Testis (tissue), 3 donors: ENCODE measurements around the gene ALS2CL. TPM values are rescaled to one million over a fixed set of nuclear protein-coding genes. Genes with fewer than 3 reads are reported as not detected.

Experiments used
- DNase-seq: peaks from one replicate; pipeline ENCODE4 v3.0.0-alpha.2; 2019
- H3K27ac ChIP-seq, 2 donors: fragments of 200-600 bp; sonication (generic); one replicate each; pipeline ENCODE4 v1.5.1; 2019
- H3K27me3 ChIP-seq: fragments of 200-600 bp; sonication (generic); one replicate; pipeline ENCODE4 v1.5.1; 2019
- H3K36me3 ChIP-seq: fragments of 200-600 bp; sonication (generic); one replicate; pipeline ENCODE4 v1.5.1; 2017; ENCODE audit warnings: low read depth; ENCODE audit errors: missing control alignments
- H3K4me1 ChIP-seq: fragments of 200-600 bp; sonication (generic); one replicate; pipeline ENCODE4 v1.5.1; 2019
- H3K4me3 ChIP-seq, 2 donors: fragments of 200-600 bp; sonication (generic); one replicate each; pipeline ENCODE4 v1.5.1; 2017 to 2019
- H3K9me3 ChIP-seq: fragments of 200-600 bp; sonication (generic); one replicate; pipeline ENCODE4 v1.5.1; 2017
- POLR2A ChIP-seq: fragments of 450-650 bp; IDR thresholded peaks from one replicate; pipeline ENCODE4 v1.6.1; 2017; ENCODE audit warnings: antibody characterized with exemption, mild to moderate bottlenecking, moderate library complexity
- WGBS, 2 donors: methylation state at CpG; one replicate each; pipeline ENCODE4 v1.1.5; 2018; 5-methylcytosine and 5-hydroxymethylcytosine counted together
- intact Hi-C: fragments of 100-400 bp; cut with DNase I; formaldehyde crosslinking; loops from one replicate; pipeline ENCODE4 v1.15.1; 2023; ENCODE audit warnings: low total_unique reads
- polyA plus RNA-seq: library from polyadenylated mRNA; stranded (reverse); fragments of 350-450 nt; fragmentation: Illumina TruSeq; extraction: RNeasy Lipid Tissue Mini Kit (QIAGEN cat#74804); gene quantifications from one replicate; pipeline ENCODE4 v1.2.3, GENCODE V29; 2014; ENCODE audit warnings: low read depth, low replicate concordance; ENCODE audit not compliant: insufficient read depth
- total RNA-seq, 2 donors: library from RNA; depleted of rRNA; stranded (reverse); fragments of >200 nt; gene quantifications; one replicate each; pipeline ENCODE4 v1.2.3, GENCODE V29; 2016
- TF ChIP-seq, protein P1 (sequence below), 3 experiments: fragments of 450-650 bp in 2 of 3; fragments of 200-600 bp in 1 of 3; sonication (generic) in 1 of 3; IDR thresholded peaks; one replicate each; pipeline ENCODE4 v1.5.1; 2016 to 2019; ENCODE audit warnings: antibody characterized with exemption in 3 of 3, mild to moderate bottlenecking in 2 of 3, moderate library complexity in 1 of 3

The ALS2CL gene
- total and polyA plus RNA-seq, 3 donors from 2014 or later = 4.4 to 11.2 (median 5.4) TPM

- DNase-seq = no peak
- Histone ChIP-seq H3K9me3 (no peaks in the 10 kb centered on the region), H3K27ac (no peak overlapping the region), H3K36me3 (no peaks in the 10 kb centered on the region), H3K4me1 (no peaks in the 10 kb centered on the region), H3K27me3 (no peaks in the 10 kb centered on the region), H3K4me3 (no peak overlapping the region)
- 86 to 93% methylated on average over 9 to 11 of the region's 11 CpGs for WGBS, 2 donors
- intact Hi-C loops = no loop called here
- TF ChIP-seq, protein P1, sequence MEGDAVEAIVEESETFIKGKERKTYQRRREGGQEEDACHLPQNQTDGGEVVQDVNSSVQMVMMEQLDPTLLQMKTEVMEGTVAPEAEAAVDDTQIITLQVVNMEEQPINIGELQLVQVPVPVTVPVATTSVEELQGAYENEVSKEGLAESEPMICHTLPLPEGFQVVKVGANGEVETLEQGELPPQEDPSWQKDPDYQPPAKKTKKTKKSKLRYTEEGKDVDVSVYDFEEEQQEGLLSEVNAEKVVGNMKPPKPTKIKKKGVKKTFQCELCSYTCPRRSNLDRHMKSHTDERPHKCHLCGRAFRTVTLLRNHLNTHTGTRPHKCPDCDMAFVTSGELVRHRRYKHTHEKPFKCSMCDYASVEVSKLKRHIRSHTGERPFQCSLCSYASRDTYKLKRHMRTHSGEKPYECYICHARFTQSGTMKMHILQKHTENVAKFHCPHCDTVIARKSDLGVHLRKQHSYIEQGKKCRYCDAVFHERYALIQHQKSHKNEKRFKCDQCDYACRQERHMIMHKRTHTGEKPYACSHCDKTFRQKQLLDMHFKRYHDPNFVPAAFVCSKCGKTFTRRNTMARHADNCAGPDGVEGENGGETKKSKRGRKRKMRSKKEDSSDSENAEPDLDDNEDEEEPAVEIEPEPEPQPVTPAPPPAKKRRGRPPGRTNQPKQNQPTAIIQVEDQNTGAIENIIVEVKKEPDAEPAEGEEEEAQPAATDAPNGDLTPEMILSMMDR (IDR thresholded peaks at IDR 0.05) = no peak
- no peak for TF ChIP-seq POLR2A
Measured at GRCh38 chr3:46708401-46709156, 15.1 kb upstream of the ALS2CL start.

DNA sequence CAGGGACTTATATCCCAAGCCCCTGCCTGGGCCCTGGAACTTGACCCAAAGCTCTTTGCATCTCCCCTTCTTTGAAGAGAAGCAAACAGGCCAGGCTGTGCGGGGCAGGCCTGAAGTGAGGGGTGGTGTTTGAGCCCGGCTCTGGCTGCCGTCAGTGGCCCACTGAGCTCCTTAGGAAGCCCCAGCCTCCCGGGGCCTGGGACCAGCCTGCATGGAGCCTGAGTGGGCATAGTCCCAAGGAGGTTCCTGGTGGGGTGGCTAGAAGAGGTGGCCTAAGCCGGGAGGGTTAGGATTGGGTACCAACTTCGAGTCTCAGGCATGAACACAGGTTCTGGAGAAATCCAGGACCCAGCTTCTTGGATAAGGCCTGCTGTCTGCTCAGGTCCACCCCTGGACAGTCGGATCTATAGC, 14.1 kb upstream of the ALS2CL start:
- no peaks in the 10 kb centered on the region for H3K4me1 ChIP-seq
- H3K27me3 ChIP-seq = no peaks in the 10 kb centered on the region
- H3K27ac ChIP-seq = no peak overlapping the region
- no peak for DNase-seq
- intact Hi-C loops = no loop called here
- TF ChIP-seq, protein P1 (IDR thresholded peaks at IDR 0.05) = no peak
- no peak for TF ChIP-seq POLR2A
- whole genome bisulfite sequencing, 2 donors = 93 to 97% methylated on average over 7 of the region's 7 CpGs
- H3K4me3 ChIP-seq = no peak overlapping the region
- no peaks in the 10 kb centered on the region for H3K36me3 ChIP-seq
- no peaks in the 10 kb centered on the region for H3K9me3 ChIP-seq

DNA sequence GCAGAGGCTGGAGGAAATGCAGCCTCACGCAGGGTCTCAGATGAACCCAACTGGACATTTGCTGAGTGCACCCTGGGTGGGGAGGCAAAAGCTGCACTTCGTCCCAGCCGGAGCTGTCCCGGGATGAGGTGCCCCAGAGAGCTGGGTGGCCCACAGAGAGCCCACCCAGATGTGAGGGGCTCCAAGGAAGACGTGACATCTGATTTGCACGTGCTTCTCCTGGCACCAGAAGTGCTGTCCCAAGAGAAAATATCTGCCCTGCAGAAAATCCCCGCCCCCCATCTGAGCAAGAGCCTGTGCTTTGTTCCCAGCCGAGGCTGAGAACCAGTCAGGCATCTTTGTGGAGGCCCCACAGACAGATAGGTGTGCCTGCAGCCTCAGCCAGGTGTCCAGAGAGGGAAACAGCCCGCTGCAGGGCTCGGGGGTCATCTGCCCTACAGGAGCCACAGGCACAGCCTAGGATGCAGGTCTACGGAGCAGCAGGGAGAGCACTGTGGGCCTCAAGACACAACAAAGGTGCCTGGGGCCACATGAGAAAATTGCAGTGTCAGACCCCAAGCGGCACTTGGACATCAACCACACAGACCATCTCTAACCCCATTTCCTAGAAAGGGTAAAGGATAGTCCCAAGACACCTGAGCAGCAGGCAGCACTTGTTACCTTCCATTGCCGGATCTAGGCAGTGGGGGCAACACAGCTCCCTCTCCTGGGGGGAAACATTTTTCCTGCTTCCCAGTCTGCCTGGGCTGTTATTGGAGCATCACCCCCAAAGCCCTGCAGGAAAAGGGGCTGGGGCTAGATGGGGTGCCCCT, 13.5 kb upstream of the ALS2CL start:
- no peaks in the 10 kb centered on the region for H3K4me1 ChIP-seq
- no peaks in the 10 kb centered on the region for H3K9me3 ChIP-seq
- intact Hi-C loops = no loop called here
- H3K4me3 ChIP-seq = no peak overlapping the region
- TF ChIP-seq, protein P1 (IDR thresholded peaks at IDR 0.05) = no peak
- no peak for TF ChIP-seq POLR2A
- DNase-seq = no peak
- H3K27ac ChIP-seq = no peak overlapping the region
- H3K36me3 ChIP-seq = no peaks in the 10 kb centered on the region
- 70 to 85% methylated on average over 6 to 13 of the region's 13 CpGs for whole genome bisulfite sequencing, 2 donors
- no peaks in the 10 kb centered on the region for H3K27me3 ChIP-seq

GRCh38 chr3:46705751-46706552, 12.5 kb upstream of the ALS2CL start:
- TF ChIP-seq, protein P1 (IDR thresholded peaks at IDR 0.05) = no peak
- TF ChIP-seq POLR2A = no peak
- no peak overlapping the region for H3K4me3 ChIP-seq
- H3K9me3 ChIP-seq = no peaks in the 10 kb centered on the region
- WGBS, 2 donors = 80 to 84% methylated on average over 18 to 19 of the region's 19 CpGs
- no peak for DNase-seq
- H3K27me3 ChIP-seq = no peaks in the 10 kb centered on the region
- no peak overlapping the region for H3K27ac ChIP-seq
- intact Hi-C loops = no loop called here
- H3K36me3 ChIP-seq = no peaks in the 10 kb centered on the region
- H3K4me1 ChIP-seq = peaks cover 7% of the 10 kb centered on the region
